ENCODE results near the gene FRMPD4.

- TF ChIP-seq, protein P1, sequence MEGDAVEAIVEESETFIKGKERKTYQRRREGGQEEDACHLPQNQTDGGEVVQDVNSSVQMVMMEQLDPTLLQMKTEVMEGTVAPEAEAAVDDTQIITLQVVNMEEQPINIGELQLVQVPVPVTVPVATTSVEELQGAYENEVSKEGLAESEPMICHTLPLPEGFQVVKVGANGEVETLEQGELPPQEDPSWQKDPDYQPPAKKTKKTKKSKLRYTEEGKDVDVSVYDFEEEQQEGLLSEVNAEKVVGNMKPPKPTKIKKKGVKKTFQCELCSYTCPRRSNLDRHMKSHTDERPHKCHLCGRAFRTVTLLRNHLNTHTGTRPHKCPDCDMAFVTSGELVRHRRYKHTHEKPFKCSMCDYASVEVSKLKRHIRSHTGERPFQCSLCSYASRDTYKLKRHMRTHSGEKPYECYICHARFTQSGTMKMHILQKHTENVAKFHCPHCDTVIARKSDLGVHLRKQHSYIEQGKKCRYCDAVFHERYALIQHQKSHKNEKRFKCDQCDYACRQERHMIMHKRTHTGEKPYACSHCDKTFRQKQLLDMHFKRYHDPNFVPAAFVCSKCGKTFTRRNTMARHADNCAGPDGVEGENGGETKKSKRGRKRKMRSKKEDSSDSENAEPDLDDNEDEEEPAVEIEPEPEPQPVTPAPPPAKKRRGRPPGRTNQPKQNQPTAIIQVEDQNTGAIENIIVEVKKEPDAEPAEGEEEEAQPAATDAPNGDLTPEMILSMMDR (conservative IDR thresholded peaks at IDR 0.05 in 1 of 2, IDR thresholded peaks at IDR 0.05 in 1 of 2; ENCODE audit: extremely low read depth in 1 of 2, insufficient read depth in 1 of 2, low read depth in 1 of 2, low read length in 2 of 2) = no peak
- TF ChIP-seq EZH2 (IDR thresholded peaks at IDR 0.05; ENCODE audit: borderline replicate concordance, low read length) = no peak
Observed at GRCh38 chrX:12488220-12488619, 349.9 kb downstream of the FRMPD4 start.

Measured in mammary epithelial cell (primary cell).